Stomach (tissue), 4 donors: Measurements from ENCODE around the gene MTFR2.

Experiments
- CTCF ChIP-seq, 7 experiments: fragments of 450-650 bp in 4 of 7; fragments of 200-600 bp in 3 of 7; sonication (generic) in 3 of 7; IDR thresholded peaks; one replicate each; pipeline ENCODE4 v1.5.1; 2016 to 2019; ENCODE audit warnings: antibody characterized with exemption in 7 of 7, control low read depth in 2 of 7, mild to moderate bottlenecking in 1 of 7
- EP300 ChIP-seq: sonication (generic); formaldehyde crosslinking; IDR thresholded peaks from one replicate; pipeline ENCODE4 v1.6.1; 2017; ENCODE audit warnings: antibody characterized with exemption
- POLR2A ChIP-seq, 4 donors: fragments of 450-650 bp; IDR thresholded peaks; one replicate each; pipeline ENCODE4 v1.6.1; 2016; ENCODE audit warnings: antibody characterized with exemption in 4 of 4, control low read depth in 2 of 4, mild to moderate bottlenecking in 1 of 4, moderate library complexity in 1 of 4

DNA sequence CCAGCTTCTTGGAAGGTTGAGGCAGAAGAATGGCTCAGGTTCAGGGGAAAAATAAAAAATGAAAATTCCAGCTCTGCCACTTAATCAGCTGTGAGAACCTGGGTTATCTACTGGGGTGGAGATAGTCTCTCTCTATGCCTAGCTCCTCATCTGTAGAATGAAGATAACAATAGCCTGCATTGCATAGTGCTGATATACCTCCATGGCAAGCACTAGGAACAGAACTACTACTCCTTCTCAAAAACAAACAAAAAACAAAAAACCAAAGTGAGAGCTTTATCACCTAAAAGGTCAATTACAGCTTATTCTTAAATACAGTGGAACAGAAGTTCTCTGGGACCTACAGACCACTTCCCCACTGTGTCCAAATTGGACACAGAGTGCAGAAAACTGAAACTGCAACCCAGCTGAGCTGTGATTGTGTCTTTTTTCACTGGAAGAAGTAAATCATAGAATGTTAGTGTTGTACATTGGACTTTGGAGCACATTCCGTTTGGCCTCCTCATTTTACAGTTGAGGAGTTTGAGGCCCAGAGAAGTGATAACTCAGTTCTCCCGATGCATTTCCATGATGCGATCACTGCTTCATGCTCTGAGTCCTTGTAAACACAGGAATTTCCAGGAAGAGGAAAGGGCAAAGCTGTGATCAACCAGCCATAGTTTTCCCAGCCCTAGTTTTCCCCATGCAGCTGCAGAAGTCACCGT lies 23.3 kb downstream of the MTFR2 start:
- no peak for TF ChIP-seq CTCF (IDR thresholded peaks at IDR 0.05)
- TF ChIP-seq POLR2A (IDR thresholded peaks at IDR 0.05): no peak
- no peak for TF ChIP-seq EP300
